Testis (tissue), 3 donors: Measurements from ENCODE around the gene SFXN4. TPM values are rescaled to one million over a fixed set of nuclear protein-coding genes. Genes with fewer than 3 reads are reported as not detected.
"Not testable (repeated sequence)": the region's sequence is repeated elsewhere in the genome, so short reads cannot be mapped to it uniquely, and the experiment has no call there.

Source experiments
- DNase-seq: peaks from one replicate; pipeline ENCODE4 v3.0.0-alpha.2; 2019
- H3K27ac ChIP-seq, 2 donors: fragments of 200-600 bp; sonication (generic); one replicate each; pipeline ENCODE4 v1.5.1; 2019
- H3K27me3 ChIP-seq: fragments of 200-600 bp; sonication (generic); one replicate; pipeline ENCODE4 v1.5.1; 2019
- H3K36me3 ChIP-seq: fragments of 200-600 bp; sonication (generic); one replicate; pipeline ENCODE4 v1.5.1; 2017; ENCODE audit warnings: low read depth; ENCODE audit errors: missing control alignments
- H3K4me1 ChIP-seq: fragments of 200-600 bp; sonication (generic); one replicate; pipeline ENCODE4 v1.5.1; 2019
- H3K4me3 ChIP-seq, 2 donors: fragments of 200-600 bp; sonication (generic); one replicate each; pipeline ENCODE4 v1.5.1; 2017 to 2019
- H3K9me3 ChIP-seq: fragments of 200-600 bp; sonication (generic); one replicate; pipeline ENCODE4 v1.5.1; 2017
- CTCF ChIP-seq, 3 experiments: fragments of 450-650 bp in 2 of 3; fragments of 200-600 bp in 1 of 3; sonication (generic) in 1 of 3; IDR thresholded peaks; one replicate each; pipeline ENCODE4 v1.5.1; 2016 to 2019; ENCODE audit warnings: antibody characterized with exemption in 3 of 3, mild to moderate bottlenecking in 2 of 3, moderate library complexity in 1 of 3
- POLR2A ChIP-seq: fragments of 450-650 bp; IDR thresholded peaks from one replicate; pipeline ENCODE4 v1.6.1; 2017; ENCODE audit warnings: antibody characterized with exemption, mild to moderate bottlenecking, moderate library complexity
- WGBS, 2 donors: methylation state at CpG; one replicate each; pipeline ENCODE4 v1.1.5; 2018; 5-methylcytosine and 5-hydroxymethylcytosine counted together
- intact Hi-C: fragments of 100-400 bp; cut with DNase I; formaldehyde crosslinking; loops from one replicate; pipeline ENCODE4 v1.15.1; 2023; ENCODE audit warnings: low total_unique reads
- polyA plus RNA-seq: library from polyadenylated mRNA; stranded (reverse); fragments of 350-450 nt; fragmentation: Illumina TruSeq; extraction: RNeasy Lipid Tissue Mini Kit (QIAGEN cat#74804); gene quantifications from one replicate; pipeline ENCODE4 v1.2.3, GENCODE V29; 2014; ENCODE audit warnings: low read depth, low replicate concordance; ENCODE audit not compliant: insufficient read depth
- total RNA-seq, 2 donors: library from RNA; depleted of rRNA; stranded (reverse); fragments of >200 nt; gene quantifications; one replicate each; pipeline ENCODE4 v1.2.3, GENCODE V29; 2016

The SFXN4 gene
- total and polyA plus RNA-seq, 3 donors from 2014 or later = 12.8 to 57.5 (median 16.6) TPM

DNA sequence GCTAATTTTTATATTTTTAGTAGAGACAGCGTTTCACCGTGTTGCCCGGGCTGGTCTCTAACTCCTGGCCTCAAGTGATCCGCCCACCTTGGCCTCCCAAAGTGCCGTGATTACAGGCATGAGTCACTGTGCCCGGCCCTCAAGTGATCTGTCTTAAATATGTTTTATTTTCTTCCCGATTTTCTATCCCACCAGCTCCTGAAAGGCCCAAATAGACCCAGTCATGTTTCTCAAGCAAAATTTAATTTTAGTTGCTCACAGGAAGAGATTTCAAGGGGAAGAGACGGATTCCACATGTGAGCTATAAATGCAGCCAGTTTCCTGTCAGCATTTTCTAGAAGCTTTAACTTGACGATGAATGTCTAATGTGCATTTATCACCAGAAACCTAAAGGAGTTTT lies 49.6 kb downstream of the SFXN4 start:
- DNase-seq = no peak
- intact Hi-C loops = no loop called here
- Histone ChIP-seq H3K27ac (no peak overlapping the region), H3K4me3 (no peak overlapping the region), H3K36me3 (no peaks in the 10 kb centered on the region), H3K9me3 (no peaks in the 10 kb centered on the region), H3K27me3 (no peaks in the 10 kb centered on the region), H3K4me1 (peaks cover 8% of the 10 kb centered on the region)
- no peak for TF ChIP-seq POLR2A
- no peak for TF ChIP-seq CTCF (IDR thresholded peaks at IDR 0.05)
- WGBS, 2 donors = 88 to 92% methylated on average over 9 of the region's 9 CpGs

GRCh38 chr10:119113751-119114732 lies 51.5 kb downstream of the SFXN4 start:
- no peak for DNase-seq
- no peak for TF ChIP-seq CTCF (IDR thresholded peaks at IDR 0.05)
- TF ChIP-seq POLR2A = no peak
- H3K27me3 ChIP-seq = no peaks in the 10 kb centered on the region
- intact Hi-C loops = no loop called here
- no peak overlapping the region for H3K27ac ChIP-seq
- H3K36me3 ChIP-seq = no peaks in the 10 kb centered on the region
- 85 to 88% methylated on average over 9 to 11 of the region's 11 CpGs for WGBS, 2 donors
- no peaks in the 10 kb centered on the region for H3K9me3 ChIP-seq
- no peaks in the 10 kb centered on the region for H3K4me1 ChIP-seq
- no peak overlapping the region for H3K4me3 ChIP-seq

- H3K27me3 ChIP-seq = no peaks in the 10 kb centered on the region
- H3K4me3 ChIP-seq = no peak overlapping the region
- 85 to 89% methylated on average over 4 of the region's 4 CpGs for WGBS, 2 donors
- no peaks in the 10 kb centered on the region for H3K36me3 ChIP-seq
- DNase-seq = no peak
- H3K9me3 ChIP-seq = no peaks in the 10 kb centered on the region
- no peak overlapping the region for H3K27ac ChIP-seq
- intact Hi-C loops = no loop called here
- TF ChIP-seq POLR2A = no peak
- TF ChIP-seq CTCF (IDR thresholded peaks at IDR 0.05) = no peak
- H3K4me1 ChIP-seq = no peaks in the 10 kb centered on the region
Measured at GRCh38 chr10:119112056-119112455, 53.5 kb downstream of the SFXN4 start.

GRCh38 chr10:119107771-119108170 lies 57.7 kb downstream of the SFXN4 start:
- intact Hi-C loops, H3K9me3 ChIP-seq, H3K27ac ChIP-seq, H3K36me3 ChIP-seq, H3K27me3 ChIP-seq, H3K4me3 ChIP-seq, H3K4me1 ChIP-seq, DNase-seq: not testable (repeated sequence)
- WGBS, 2 donors = 76 to 86% methylated on average over 2 of the region's 2 CpGs

GRCh38 chr10:119107106-119107505 lies 58.4 kb downstream of the SFXN4 start:
- intact Hi-C loops, H3K36me3 ChIP-seq, H3K4me1 ChIP-seq, H3K4me3 ChIP-seq, DNase-seq, H3K27me3 ChIP-seq, H3K27ac ChIP-seq, H3K9me3 ChIP-seq: not testable (repeated sequence)
- WGBS, 2 donors = 74 to 80% methylated on average over 6 of the region's 6 CpGs

GRCh38 chr10:119105899-119106298 lies 59.6 kb downstream of the SFXN4 start:
- H3K4me3 ChIP-seq, H3K27ac ChIP-seq, DNase-seq, H3K36me3 ChIP-seq, H3K27me3 ChIP-seq, H3K4me1 ChIP-seq, H3K9me3 ChIP-seq, intact Hi-C loops: not testable (repeated sequence)
- WGBS, 2 donors = 97 to 98% methylated on average over 7 of the region's 7 CpGs
